Chondrocyte (in vitro differentiated cells): ENCODE data around the gene ZNF346. TPM values are rescaled to one million over a fixed set of nuclear protein-coding genes. Genes with fewer than 3 reads are reported as not detected.
A peak's percentile ranks its signal among the peaks of the same experiment; 100 is the strongest.

ENCODE experiments used
- DNase-seq: peaks from one replicate; pipeline ENCODE4 v3.0.0; 2021; ENCODE audit warnings: mixed read lengths, low spot score
- H3K27ac Mint-ChIP-seq: one replicate; pipeline ENCODE4 v1.8.0; 2021; ENCODE audit warnings: mild to moderate bottlenecking, moderate library complexity, mixed read lengths; ENCODE audit not compliant: unreplicated experiment
- H3K27me3 Mint-ChIP-seq: 2 replicates; pipeline ENCODE4 v1.8.0; 2021; ENCODE audit warnings: low read depth, mixed read lengths
- H3K36me3 Mint-ChIP-seq: 2 replicates; pipeline ENCODE4 v1.8.0; 2021; ENCODE audit warnings: low read depth, mixed read lengths
- H3K4me1 Mint-ChIP-seq: 2 replicates; pipeline ENCODE4 v1.8.0; 2021; ENCODE audit warnings: low read depth, mild to moderate bottlenecking, mixed read lengths
- H3K4me3 Mint-ChIP-seq: one replicate; pipeline ENCODE4 v1.8.0; 2021; ENCODE audit warnings: mild to moderate bottlenecking, moderate library complexity, mixed read lengths; ENCODE audit not compliant: unreplicated experiment
- H3K9me3 Mint-ChIP-seq: 2 replicates; pipeline ENCODE4 v1.8.0; 2021; ENCODE audit warnings: low read depth, mixed read lengths
- total RNA-seq: library from RNA; stranded (reverse); gene quantifications from 3 replicates; pipeline ENCODE4 v1.2.1, GENCODE V29; 2021
- TF ChIP-seq, protein P1 (sequence below): fragments of 200-600 bp; sonication (generic); IDR thresholded peaks from 2 replicates; pipeline ENCODE4 v1.5.0; 2021; ENCODE audit warnings: antibody characterized with exemption, mild to moderate bottlenecking, moderate library complexity

ZNF346 gene
- total RNA-seq, 1 donor from 2014 or later, result 15.1 TPM

GRCh38 chr5:177122566-177122965 lies 100.1 kb downstream of the ZNF346 start:
- Mint-ChIP-seq H3K4me3 (no peak overlapping the region), H3K36me3 (no peaks in the 10 kb centered on the region), H3K4me1 (no peaks in the 10 kb centered on the region), H3K27me3 (no peaks in the 10 kb centered on the region), H3K9me3 (no peaks in the 10 kb centered on the region), H3K27ac (no peak overlapping the region)
- TF ChIP-seq, protein P1, sequence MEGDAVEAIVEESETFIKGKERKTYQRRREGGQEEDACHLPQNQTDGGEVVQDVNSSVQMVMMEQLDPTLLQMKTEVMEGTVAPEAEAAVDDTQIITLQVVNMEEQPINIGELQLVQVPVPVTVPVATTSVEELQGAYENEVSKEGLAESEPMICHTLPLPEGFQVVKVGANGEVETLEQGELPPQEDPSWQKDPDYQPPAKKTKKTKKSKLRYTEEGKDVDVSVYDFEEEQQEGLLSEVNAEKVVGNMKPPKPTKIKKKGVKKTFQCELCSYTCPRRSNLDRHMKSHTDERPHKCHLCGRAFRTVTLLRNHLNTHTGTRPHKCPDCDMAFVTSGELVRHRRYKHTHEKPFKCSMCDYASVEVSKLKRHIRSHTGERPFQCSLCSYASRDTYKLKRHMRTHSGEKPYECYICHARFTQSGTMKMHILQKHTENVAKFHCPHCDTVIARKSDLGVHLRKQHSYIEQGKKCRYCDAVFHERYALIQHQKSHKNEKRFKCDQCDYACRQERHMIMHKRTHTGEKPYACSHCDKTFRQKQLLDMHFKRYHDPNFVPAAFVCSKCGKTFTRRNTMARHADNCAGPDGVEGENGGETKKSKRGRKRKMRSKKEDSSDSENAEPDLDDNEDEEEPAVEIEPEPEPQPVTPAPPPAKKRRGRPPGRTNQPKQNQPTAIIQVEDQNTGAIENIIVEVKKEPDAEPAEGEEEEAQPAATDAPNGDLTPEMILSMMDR, result no peak
- no peak for DNase-seq

GRCh38 chr5:177123789-177124485 lies 101.4 kb downstream of the ZNF346 start:
- Mint-ChIP-seq H3K4me1 (peaks cover 5% of the 10 kb centered on the region), H3K27ac (no peak overlapping the region), H3K36me3 (no peaks in the 10 kb centered on the region), H3K4me3 (no peak overlapping the region), H3K9me3 (no peaks in the 10 kb centered on the region), H3K27me3 (no peaks in the 10 kb centered on the region)
- DNase-seq, result no peak
- TF ChIP-seq, protein P1, result no peak

DNA sequence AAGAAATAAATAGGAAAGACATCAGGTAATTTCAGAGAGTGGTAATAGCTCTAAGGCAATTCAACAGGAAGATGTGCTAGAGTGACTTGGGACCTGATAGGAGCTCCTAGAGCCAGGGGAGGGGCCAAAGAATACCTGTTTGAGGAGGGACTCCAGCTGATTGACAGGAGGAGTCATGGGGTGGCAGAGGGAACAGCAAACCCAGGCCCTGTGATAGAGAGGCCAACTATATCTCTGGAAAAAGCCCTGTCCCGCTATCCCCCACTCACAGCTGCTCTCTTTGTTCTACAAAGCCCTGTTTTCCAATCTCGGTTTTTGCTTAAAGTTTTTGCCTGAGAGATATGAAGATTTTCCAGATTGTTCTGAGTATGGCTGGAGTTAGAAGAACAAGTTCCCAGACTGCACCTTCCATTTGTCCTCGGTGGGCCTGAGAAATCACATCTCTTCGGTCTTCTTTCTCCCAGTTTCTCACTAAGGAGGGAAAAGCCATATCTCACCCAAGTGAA lies 102.0 kb downstream of the ZNF346 start:
- Mint-ChIP-seq H3K4me1 (peaks cover 5% of the 10 kb centered on the region), H3K27ac (no peak overlapping the region), H3K4me3 (no peak overlapping the region), H3K9me3 (no peaks in the 10 kb centered on the region), H3K27me3 (no peaks in the 10 kb centered on the region), H3K36me3 (no peaks in the 10 kb centered on the region)
- TF ChIP-seq, protein P1, result no peak
- DNase-seq, result no peak

GRCh38 chr5:177126771-177127170 lies 104.3 kb downstream of the ZNF346 start:
- DNase-seq, result no peak
- H3K27ac Mint-ChIP-seq, result no peak overlapping the region
- H3K36me3 Mint-ChIP-seq, result no peaks in the 10 kb centered on the region

DNA sequence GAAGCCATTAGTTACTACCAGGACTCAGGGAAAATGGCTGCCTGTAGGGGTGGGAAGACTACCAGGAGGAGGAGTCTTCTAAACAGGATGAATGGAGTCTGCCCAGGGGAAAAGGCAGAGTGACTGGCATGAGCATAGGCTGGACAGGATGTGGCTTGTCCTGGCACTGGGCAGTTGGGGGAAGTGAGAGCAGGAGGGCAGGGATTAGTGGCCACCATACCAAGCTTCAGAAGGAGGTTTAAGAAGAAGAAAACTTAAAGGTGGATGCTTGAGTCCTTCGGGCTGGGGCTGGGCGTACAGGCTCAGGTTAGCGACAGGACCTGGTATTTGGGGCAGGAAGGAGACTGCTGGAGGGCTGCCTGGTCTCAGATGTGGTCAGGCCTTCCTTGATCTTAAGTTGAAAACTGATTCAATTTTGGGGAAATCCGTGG lies 106.1 kb downstream of the ZNF346 start:
- H3K4me1 Mint-ChIP-seq, result peaks cover 18% of the 10 kb centered on the region

More at GRCh38 chr5:177126771-177127170, 104.3 kb downstream of the ZNF346 start:
- Mint-ChIP-seq H3K9me3 (no peaks in the 10 kb centered on the region), H3K27me3 (no peaks in the 10 kb centered on the region), H3K4me1 (peaks cover 18% of the 10 kb centered on the region), H3K4me3 (no peak overlapping the region)
- TF ChIP-seq, protein P1, result no peak

More for the DNA sequence above, 106.1 kb downstream of the ZNF346 start:
- Mint-ChIP-seq H3K27me3 (no peaks in the 10 kb centered on the region), H3K4me3 (no peak overlapping the region), H3K9me3 (no peaks in the 10 kb centered on the region), H3K27ac (peak overlapping the region; percentile 36), H3K36me3 (no peaks in the 10 kb centered on the region)
- TF ChIP-seq, protein P1, result no peak
- peak; percentile 38 for DNase-seq
